Right ventricle myocardium inferior (tissue), 1 donor: ENCODE results near the gene INHA. TPM values are rescaled to one million over a fixed set of nuclear protein-coding genes. Genes with fewer than 3 reads are reported as not detected.

ENCODE experiments used
- ATAC-seq: fragments of 200-7000 bp; cut with Tn5 transposase; one replicate; pipeline ENCODE4 v1.9.1; 2020; ENCODE audit warnings: mild to moderate bottlenecking, moderate library complexity
- DNase-seq: peaks from one replicate; pipeline ENCODE4 v3.0.0; 2021; ENCODE audit errors: missing footprints
- intact Hi-C: fragments of 100-400 bp; cut with DNase I; formaldehyde crosslinking; loops from one replicate; pipeline ENCODE4 v1.11.0; 2022
- total RNA-seq: library from RNA; stranded (reverse); fragmentation: NEBNext Ultra II Directional; extraction: Animal tissue kit (Norgen Biotek cat#: 25700); gene quantifications from one replicate; pipeline ENCODE4 v1.2.1, GENCODE V29; 2021
- donor health status: DM: no; HTN: yes; CAD: no; lungs with severe emphysema.

INHA gene
- total RNA-seq, 1 donor from 2014 or later, result 1.9 TPM

- intact Hi-C loops, result no loop called here
- ATAC-seq (no peak), DNase-seq (no peak)
Measured at GRCh38 chr2:219595256-219595655, 23.1 kb downstream of the INHA start.

GRCh38 chr2:219596954-219597551 is 24.9 kb downstream of the INHA start:
- DNase-seq, result no peak
- intact Hi-C loops, result loop anchor here (1.0 to 2.0 kb wide), 2 partner anchors 26 to 99 kb away; partner anchors contain the start of genes GMPPA and OBSL1
- no peak for ATAC-seq

GRCh38 chr2:219597552-219598307 is 25.6 kb downstream of the INHA start, which contains the start of gene STK11IP:
Gene STK11IP (plus strand): TSS chr2:219597857. CDS start chr2:219598120, 263 bp downstream.
- intact Hi-C loops, result loop anchor here (1.0 to 2.0 kb wide), 2 partner anchors 27 to 99 kb away; partner anchors contain the start of genes GMPPA and OBSL1
- DNase-seq (peak; percentile 98), ATAC-seq (peak; percentile 97)

GRCh38 chr2:219598308-219599078 is 26.4 kb downstream of the INHA start:
- ATAC-seq (no peak), DNase-seq (no peak)
- intact Hi-C loops, result no loop called here

- no peak for DNase-seq
- ATAC-seq, result no peak
- intact Hi-C loops, result no loop called here
Measured at GRCh38 chr2:219603771-219604170, 31.7 kb downstream of the INHA start.

- no peak for DNase-seq
- intact Hi-C loops, result no loop called here
- no peak for ATAC-seq
Measured at GRCh38 chr2:219605607-219605954, 33.5 kb downstream of the INHA start.

GRCh38 chr2:219607931-219608330 is 35.8 kb downstream of the INHA start:
- DNase-seq (no peak), ATAC-seq (no peak)
- intact Hi-C loops, result no loop called here

- no peak for DNase-seq
- intact Hi-C loops, result no loop called here
- no peak for ATAC-seq
Measured at GRCh38 chr2:219608399-219608964, 36.4 kb downstream of the INHA start.

- intact Hi-C loops, result no loop called here
- DNase-seq (no peak), ATAC-seq (peak; percentile 40)
Measured at GRCh38 chr2:219609149-219609750, 37.1 kb downstream of the INHA start.

GRCh38 chr2:219611306-219611705 is 39.2 kb downstream of the INHA start:
- ATAC-seq (no peak), DNase-seq (peak; percentile 56)
- intact Hi-C loops, result loop anchor here (5.0 kb wide), 1 partner anchor 39 kb away; the partner anchor contains the start of genes INHA and OBSL1

- intact Hi-C loops, result loop anchor here (5.0 kb wide), 1 partner anchor 40 kb away; the partner anchor contains the start of genes INHA and OBSL1
- DNase-seq, result peak; percentile 23
- no peak for ATAC-seq
Measured at GRCh38 chr2:219611866-219612576, 39.9 kb downstream of the INHA start.

GRCh38 chr2:219612577-219613286 is 40.6 kb downstream of the INHA start:
- intact Hi-C loops, result loop anchor here (5.0 kb wide), 1 partner anchor 40 kb away; the partner anchor contains the start of genes INHA and OBSL1
- DNase-seq (peak; percentile 56), ATAC-seq (no peak)

GRCh38 chr2:219613461-219614070 is 41.5 kb downstream of the INHA start:
- ATAC-seq (no peak), DNase-seq (peak; percentile 55)
- intact Hi-C loops, result loop anchor here (5.0 kb wide), 1 partner anchor 41 kb away; the partner anchor contains the start of genes INHA and OBSL1

GRCh38 chr2:219614076-219614860 is 42.2 kb downstream of the INHA start:
- DNase-seq, result peak; percentile 41
- ATAC-seq, result no peak
- intact Hi-C loops, result loop anchor here (5.0 kb wide), 1 partner anchor 42 kb away; the partner anchor contains the start of genes INHA and OBSL1

GRCh38 chr2:219615036-219615435 is 42.9 kb downstream of the INHA start:
- intact Hi-C loops, result no loop called here
- no peak for DNase-seq
- ATAC-seq, result no peak

- ATAC-seq (peak; percentile 27), DNase-seq (peak; percentile 66)
- intact Hi-C loops, result no loop called here
Measured at GRCh38 chr2:219615894-219616293, 43.8 kb downstream of the INHA start.
